ENCODE data around the gene AMFR.

GRCh38 chr16:56362057-56362655 is 63.2 kb downstream of the AMFR start:
- TF ChIP-seq GATA2 (IDR thresholded peaks at IDR 0.05; ENCODE audit: low read depth, low read length) (no peak), GATA3 (IDR thresholded peaks at IDR 0.05; ENCODE audit: low read depth, low read length) (no peak)
